SK-N-SH (cell line): ENCODE data around the gene RELN.

ENCODE experiments used
- CHD2 ChIP-seq: fragments of 150-350 bp; IDR thresholded peaks from 2 replicates; pipeline ENCODE4 v1.6.1; 2018; ENCODE audit warnings: low read length; ENCODE audit not compliant: partially characterized antibody
- EP300 ChIP-seq, 2 experiments: IDR thresholded peaks; 2 replicates each; pipeline versions ENCODE4 v1.4.0 to v1.6.1; 2012; ENCODE audit warnings: borderline replicate concordance in 1 of 2, low read depth in 1 of 2, low read length in 1 of 2
- FOXM1 ChIP-seq: IDR thresholded peaks from 2 replicates; pipeline ENCODE4 v1.4.0; 2012; ENCODE audit warnings: low read depth, mild to moderate bottlenecking
- GABPA ChIP-seq: IDR thresholded peaks from 2 replicates; pipeline ENCODE4 v1.4.0; 2012; ENCODE audit warnings: low read depth, mild to moderate bottlenecking
- MXI1 ChIP-seq: IDR thresholded peaks from 2 replicates; pipeline ENCODE4 v1.6.1; 2012; ENCODE audit warnings: mild to moderate bottlenecking, low read depth, low read length, improper control_type of control experiment
- POLR2AphosphoS5 ChIP-seq: IDR thresholded peaks from 2 replicates; pipeline ENCODE4 v1.6.1; 2012; ENCODE audit warnings: low read depth, low read length
- RAD21 ChIP-seq: IDR thresholded peaks from 2 replicates; pipeline ENCODE4 v1.6.1; 2012; ENCODE audit warnings: mild to moderate bottlenecking, low read length
- RCOR1 ChIP-seq: fragments of 150-350 bp; IDR thresholded peaks from 2 replicates; pipeline ENCODE4 v1.6.1; 2017; ENCODE audit warnings: antibody characterized with exemption, low read length
- RFX5 ChIP-seq: IDR thresholded peaks from 2 replicates; pipeline ENCODE4 v1.6.1; 2012; ENCODE audit warnings: mild to moderate bottlenecking, improper control_type of control experiment, low read length
- SIN3A ChIP-seq: IDR thresholded peaks from 2 replicates; pipeline ENCODE4 v1.6.1; 2012; ENCODE audit warnings: low read depth, mild to moderate bottlenecking, low read length, moderate library complexity, borderline replicate concordance
- SMC3 ChIP-seq: IDR thresholded peaks from 2 replicates; pipeline ENCODE4 v1.6.1; 2012; ENCODE audit warnings: low read depth, low read length, improper control_type of control experiment
- TAF1 ChIP-seq: IDR thresholded peaks from 2 replicates; pipeline ENCODE4 v1.6.1; 2012; ENCODE audit warnings: low read depth, mild to moderate bottlenecking, low read length, moderate library complexity, borderline replicate concordance
- YY1 ChIP-seq: IDR thresholded peaks from 2 replicates; pipeline ENCODE4 v1.4.0; 2012; ENCODE audit warnings: low read depth, mild to moderate bottlenecking
- TF ChIP-seq, protein P1 (sequence below): fragments of 200-600 bp; sonication (generic); IDR thresholded peaks from 2 replicates; pipeline ENCODE4 v1.6.1; 2017; ENCODE audit warnings: antibody characterized with exemption, mild to moderate bottlenecking, moderate library complexity

DNA sequence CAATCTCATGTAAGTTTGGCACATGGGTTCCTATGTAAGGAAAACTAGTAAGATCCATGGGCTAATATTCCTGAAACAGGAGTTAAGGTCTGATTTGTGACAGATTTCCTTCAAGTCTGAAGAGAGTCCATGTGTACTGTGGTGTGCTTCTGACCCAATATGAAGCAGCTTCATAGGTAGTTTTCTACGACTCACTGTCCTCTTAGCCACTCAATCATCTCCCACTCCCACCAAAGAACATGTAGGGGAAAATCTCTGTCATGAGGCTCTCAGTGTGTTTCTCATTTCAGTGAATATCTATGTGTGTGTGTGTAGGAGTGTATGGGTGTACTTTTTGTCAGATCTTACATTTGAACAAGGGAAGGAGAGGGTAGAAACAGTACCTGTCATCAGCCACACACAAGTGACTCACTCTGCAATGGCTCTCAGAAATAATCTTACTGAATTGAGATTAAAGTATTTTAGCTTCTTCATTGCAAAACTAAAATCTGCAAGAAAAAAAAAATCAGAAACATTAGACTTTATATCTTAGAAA is 31.1 kb downstream of the RELN start:
- no peak for TF ChIP-seq MXI1
- TF ChIP-seq TAF1, result no peak
- TF ChIP-seq, protein P1, sequence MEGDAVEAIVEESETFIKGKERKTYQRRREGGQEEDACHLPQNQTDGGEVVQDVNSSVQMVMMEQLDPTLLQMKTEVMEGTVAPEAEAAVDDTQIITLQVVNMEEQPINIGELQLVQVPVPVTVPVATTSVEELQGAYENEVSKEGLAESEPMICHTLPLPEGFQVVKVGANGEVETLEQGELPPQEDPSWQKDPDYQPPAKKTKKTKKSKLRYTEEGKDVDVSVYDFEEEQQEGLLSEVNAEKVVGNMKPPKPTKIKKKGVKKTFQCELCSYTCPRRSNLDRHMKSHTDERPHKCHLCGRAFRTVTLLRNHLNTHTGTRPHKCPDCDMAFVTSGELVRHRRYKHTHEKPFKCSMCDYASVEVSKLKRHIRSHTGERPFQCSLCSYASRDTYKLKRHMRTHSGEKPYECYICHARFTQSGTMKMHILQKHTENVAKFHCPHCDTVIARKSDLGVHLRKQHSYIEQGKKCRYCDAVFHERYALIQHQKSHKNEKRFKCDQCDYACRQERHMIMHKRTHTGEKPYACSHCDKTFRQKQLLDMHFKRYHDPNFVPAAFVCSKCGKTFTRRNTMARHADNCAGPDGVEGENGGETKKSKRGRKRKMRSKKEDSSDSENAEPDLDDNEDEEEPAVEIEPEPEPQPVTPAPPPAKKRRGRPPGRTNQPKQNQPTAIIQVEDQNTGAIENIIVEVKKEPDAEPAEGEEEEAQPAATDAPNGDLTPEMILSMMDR, result no peak
- TF ChIP-seq RAD21, result no peak
- no peak for TF ChIP-seq YY1
- TF ChIP-seq POLR2AphosphoS5, result no peak
- TF ChIP-seq SIN3A, result no peak
- no peak for TF ChIP-seq RFX5
- TF ChIP-seq FOXM1, result no peak
- no peak for TF ChIP-seq GABPA
- no peak for TF ChIP-seq SMC3
- TF ChIP-seq RCOR1, result no peak
- TF ChIP-seq CHD2, result no peak
- TF ChIP-seq EP300 (IDR thresholded peaks at IDR 0.05; ENCODE audit: borderline replicate concordance in 1 of 2, low read depth in 1 of 2, low read length in 1 of 2), result no peak
